Measurements from ENCODE around the gene B3GNT7. TPM values are rescaled to one million over a fixed set of nuclear protein-coding genes. Genes with fewer than 3 reads are reported as not detected.

B3GNT7 gene
- total and polyA plus RNA-seq, 4 donors, result 0.56 to 6.7 (median 3.8) TPM

DNA sequence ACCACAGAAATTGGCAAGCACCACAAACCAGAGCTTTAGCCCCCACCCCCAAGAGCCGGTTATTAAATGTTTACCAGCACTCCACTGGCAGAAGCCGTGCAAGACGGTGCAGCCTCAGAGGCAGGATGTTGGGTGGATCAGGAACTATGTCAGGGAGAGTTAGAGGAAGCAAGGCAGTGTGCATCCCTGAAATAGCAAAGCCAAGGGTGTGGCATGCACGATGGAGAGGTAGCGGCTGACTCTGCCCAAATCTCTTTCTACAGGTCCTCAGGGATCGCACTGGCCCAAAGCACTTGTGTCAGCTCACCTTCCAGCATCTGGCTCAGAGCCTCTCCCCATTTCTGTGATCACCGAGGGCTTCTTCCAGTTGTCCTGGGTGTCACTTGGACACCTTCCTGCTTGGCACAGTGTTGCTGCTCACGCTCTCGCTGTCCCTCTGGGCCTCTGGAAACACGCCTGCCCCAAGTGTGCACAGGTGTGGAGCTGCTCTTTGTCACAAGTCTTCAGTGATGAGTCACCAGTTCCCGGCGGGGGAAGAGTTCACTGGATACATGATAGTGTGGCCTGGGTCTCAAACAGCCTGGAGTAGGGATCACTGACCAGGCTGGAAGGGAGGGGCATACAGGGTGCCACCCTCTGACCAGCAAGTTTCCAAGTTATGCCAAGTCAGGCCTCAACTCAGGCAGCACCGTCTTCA lies 17.3 kb upstream of the B3GNT7 start:
- Histone ChIP-seq H3K4me1 (ENCODE audit: control insufficient read depth in 1 of 2, insufficient read depth in 2 of 2, low read length in 2 of 2) (no peaks in the 10 kb centered on the region), H3K4me3 (ENCODE audit: low read length in 2 of 2) (no peak overlapping the region), H3K9me3 (ENCODE audit: control insufficient read depth, low read length) (no peaks in the 10 kb centered on the region), H3K36me3 (ENCODE audit: control insufficient read depth in 1 of 2, insufficient read depth in 2 of 2, low read length in 1 of 2) (no peaks in the 10 kb centered on the region), H3K27ac (ENCODE audit: low read depth in 1 of 2, low read length in 2 of 2) (no peak overlapping the region), H3K27me3 (ENCODE audit: control insufficient read depth in 1 of 2, insufficient read depth in 2 of 2, low read length in 1 of 2) (no peaks in the 10 kb centered on the region)
- DNase-seq (no peak), ATAC-seq (ENCODE audit: low FRiP score) (no peak)
- WGBS, 2 donors, result 88 to 93% methylated on average over 13 of the region's 13 CpGs
- intact Hi-C loops (cut with DNase I), result no loop called here

GRCh38 chr2:231379266-231380215 lies 16.0 kb upstream of the B3GNT7 start:
- no peaks in the 10 kb centered on the region for H3K4me1 ChIP-seq (ENCODE audit: control insufficient read depth in 1 of 2, insufficient read depth in 2 of 2, low read length in 2 of 2)
- H3K4me3 ChIP-seq (ENCODE audit: low read length in 2 of 2), result no peak overlapping the region
- 91 to 93% methylated on average over 20 to 21 of the region's 21 CpGs for WGBS, 2 donors
- intact Hi-C loops (cut with DNase I), result no loop called here
- no peaks in the 10 kb centered on the region for H3K9me3 ChIP-seq (ENCODE audit: control insufficient read depth, low read length)
- H3K27me3 ChIP-seq (ENCODE audit: control insufficient read depth in 1 of 2, insufficient read depth in 2 of 2, low read length in 1 of 2), result no peaks in the 10 kb centered on the region
- no peak overlapping the region for H3K27ac ChIP-seq (ENCODE audit: low read depth in 1 of 2, low read length in 2 of 2)
- H3K36me3 ChIP-seq (ENCODE audit: control insufficient read depth in 1 of 2, insufficient read depth in 2 of 2, low read length in 1 of 2), result no peaks in the 10 kb centered on the region
- no peak for DNase-seq
- no peak for ATAC-seq (ENCODE audit: low FRiP score)

DNA sequence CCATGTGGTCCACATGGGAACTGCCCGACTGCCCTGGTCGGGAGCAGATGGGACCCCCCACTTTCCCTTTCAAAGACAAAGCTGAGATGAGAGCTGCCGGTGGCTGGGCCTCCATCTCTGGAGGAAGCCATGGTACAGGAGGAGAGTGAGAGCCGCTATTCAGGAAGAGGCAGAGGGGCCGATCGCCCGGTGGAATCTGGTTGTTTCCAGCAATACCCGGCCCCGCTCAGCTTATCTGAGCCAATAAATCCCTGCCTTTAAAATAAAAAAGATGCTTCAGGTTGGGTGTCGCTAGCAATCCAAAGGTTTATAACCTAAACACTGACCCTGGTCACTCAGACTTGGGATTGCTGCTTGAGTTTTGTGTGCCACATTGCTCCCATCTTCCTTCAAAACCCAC lies 15.2 kb upstream of the B3GNT7 start:
- no peaks in the 10 kb centered on the region for H3K9me3 ChIP-seq (ENCODE audit: control insufficient read depth, low read length)
- no peak overlapping the region for H3K4me3 ChIP-seq (ENCODE audit: low read length in 2 of 2)
- H3K36me3 ChIP-seq (ENCODE audit: control insufficient read depth in 1 of 2, insufficient read depth in 2 of 2, low read length in 1 of 2), result no peaks in the 10 kb centered on the region
- 93 to 94% methylated on average over 10 of the region's 10 CpGs for WGBS, 2 donors
- intact Hi-C loops (cut with DNase I), result no loop called here
- DNase-seq, result no peak
- no peaks in the 10 kb centered on the region for H3K4me1 ChIP-seq (ENCODE audit: control insufficient read depth in 1 of 2, insufficient read depth in 2 of 2, low read length in 2 of 2)
- no peak for ATAC-seq (ENCODE audit: low FRiP score)
- no peaks in the 10 kb centered on the region for H3K27me3 ChIP-seq (ENCODE audit: control insufficient read depth in 1 of 2, insufficient read depth in 2 of 2, low read length in 1 of 2)
- H3K27ac ChIP-seq (ENCODE audit: low read depth in 1 of 2, low read length in 2 of 2), result no peak overlapping the region

DNA sequence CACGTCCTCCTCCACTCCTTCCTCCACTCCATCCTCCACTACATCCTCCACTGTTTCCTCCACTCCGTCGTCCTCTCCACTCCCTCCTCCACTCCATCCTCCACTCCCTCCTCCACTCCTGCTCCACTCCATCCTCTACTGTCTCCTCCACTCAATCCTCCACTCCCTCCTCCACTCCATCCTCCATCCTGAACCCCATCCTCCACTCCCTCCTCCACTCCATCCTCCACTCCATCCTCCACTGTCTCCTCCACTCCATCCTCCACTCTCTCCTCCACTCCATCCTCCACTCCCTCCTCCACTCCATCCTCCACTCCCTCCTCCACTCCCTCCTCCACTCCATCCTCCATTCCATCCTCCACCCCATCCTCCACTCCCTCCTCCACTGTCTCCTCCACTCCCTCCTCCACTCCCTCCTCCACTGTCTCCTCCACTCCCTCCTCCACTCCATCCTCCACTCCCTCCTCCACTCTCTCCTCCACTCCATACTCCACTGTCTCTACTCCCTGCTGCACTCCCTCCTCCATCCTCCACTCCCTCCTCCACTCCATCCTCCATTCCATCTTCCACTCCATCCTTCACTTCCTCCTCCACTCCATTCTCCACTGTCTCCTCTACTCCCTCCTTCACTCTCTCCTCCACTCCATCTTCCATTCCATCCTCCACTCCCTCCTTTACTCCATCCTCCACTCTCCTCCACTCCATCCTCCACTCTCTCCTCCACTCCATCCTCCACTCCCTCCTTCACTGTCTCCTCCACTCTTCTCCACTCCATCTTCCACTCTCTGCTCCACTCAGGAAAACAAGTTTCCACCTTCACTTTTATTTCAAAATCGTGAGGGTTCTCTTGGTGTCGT lies 14.3 kb upstream of the B3GNT7 start:
- 93 to 97% methylated on average over 5 of the region's 5 CpGs for WGBS, 2 donors
- Histone ChIP-seq H3K36me3 (ENCODE audit: control insufficient read depth in 1 of 2, insufficient read depth in 2 of 2, low read length in 1 of 2) (no peaks in the 10 kb centered on the region), H3K4me1 (ENCODE audit: control insufficient read depth in 1 of 2, insufficient read depth in 2 of 2, low read length in 2 of 2) (no peaks in the 10 kb centered on the region), H3K9me3 (ENCODE audit: control insufficient read depth, low read length) (no peaks in the 10 kb centered on the region), H3K27me3 (ENCODE audit: control insufficient read depth in 1 of 2, insufficient read depth in 2 of 2, low read length in 1 of 2) (no peaks in the 10 kb centered on the region), H3K4me3 (ENCODE audit: low read length in 2 of 2) (no peak overlapping the region), H3K27ac (ENCODE audit: low read depth in 1 of 2, low read length in 2 of 2) (no peak overlapping the region)
- ATAC-seq (ENCODE audit: low FRiP score), result no peak
- no peak for DNase-seq
- intact Hi-C loops (cut with DNase I), result no loop called here

DNA sequence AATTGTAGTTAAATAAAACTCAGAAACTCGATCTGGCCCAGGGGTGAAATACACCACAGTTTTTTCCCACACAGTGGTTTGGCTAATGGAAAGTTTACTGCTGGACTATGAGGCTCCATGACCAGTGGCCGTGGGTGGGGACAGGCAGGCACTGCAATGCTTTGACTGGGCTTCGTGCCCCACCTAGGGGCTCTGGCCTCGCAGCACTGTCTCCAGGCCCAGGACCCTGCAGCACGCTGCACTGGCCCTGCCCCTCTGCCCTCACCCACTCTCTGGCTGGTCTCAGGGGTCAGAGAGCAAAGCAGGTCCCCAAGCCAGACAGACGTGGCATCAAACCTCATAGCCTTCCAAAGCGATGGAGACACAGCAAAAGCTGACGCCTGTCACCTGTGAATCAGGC lies 13.4 kb upstream of the B3GNT7 start:
- Histone ChIP-seq H3K27me3 (ENCODE audit: control insufficient read depth in 1 of 2, insufficient read depth in 2 of 2, low read length in 1 of 2) (no peaks in the 10 kb centered on the region), H3K36me3 (ENCODE audit: control insufficient read depth in 1 of 2, insufficient read depth in 2 of 2, low read length in 1 of 2) (no peaks in the 10 kb centered on the region), H3K4me1 (ENCODE audit: control insufficient read depth in 1 of 2, insufficient read depth in 2 of 2, low read length in 2 of 2) (no peaks in the 10 kb centered on the region), H3K27ac (ENCODE audit: low read depth in 1 of 2, low read length in 2 of 2) (no peak overlapping the region), H3K4me3 (ENCODE audit: low read length in 2 of 2) (no peak overlapping the region), H3K9me3 (ENCODE audit: control insufficient read depth, low read length) (no peaks in the 10 kb centered on the region)
- WGBS, 2 donors, result 91 to 94% methylated on average over 8 of the region's 8 CpGs
- no peak for ATAC-seq (ENCODE audit: low FRiP score)
- intact Hi-C loops (cut with DNase I), result no loop called here
- no peak for DNase-seq

- Histone ChIP-seq H3K36me3 (ENCODE audit: control insufficient read depth in 1 of 2, insufficient read depth in 2 of 2, low read length in 1 of 2) (no peaks in the 10 kb centered on the region), H3K27me3 (ENCODE audit: control insufficient read depth in 1 of 2, insufficient read depth in 2 of 2, low read length in 1 of 2) (no peaks in the 10 kb centered on the region), H3K9me3 (ENCODE audit: control insufficient read depth, low read length) (no peaks in the 10 kb centered on the region), H3K27ac (ENCODE audit: low read depth in 1 of 2, low read length in 2 of 2) (no peak overlapping the region), H3K4me1 (ENCODE audit: control insufficient read depth in 1 of 2, insufficient read depth in 2 of 2, low read length in 2 of 2) (no peaks in the 10 kb centered on the region), H3K4me3 (ENCODE audit: low read length in 2 of 2) (no peak overlapping the region)
- DNase-seq (no peak), ATAC-seq (ENCODE audit: low FRiP score) (no peak)
- intact Hi-C loops (cut with DNase I), result no loop called here
- WGBS, 2 donors, result 78 to 82% methylated on average over 15 of the region's 15 CpGs
Measured at GRCh38 chr2:231383416-231384108, 11.9 kb upstream of the B3GNT7 start.

DNA sequence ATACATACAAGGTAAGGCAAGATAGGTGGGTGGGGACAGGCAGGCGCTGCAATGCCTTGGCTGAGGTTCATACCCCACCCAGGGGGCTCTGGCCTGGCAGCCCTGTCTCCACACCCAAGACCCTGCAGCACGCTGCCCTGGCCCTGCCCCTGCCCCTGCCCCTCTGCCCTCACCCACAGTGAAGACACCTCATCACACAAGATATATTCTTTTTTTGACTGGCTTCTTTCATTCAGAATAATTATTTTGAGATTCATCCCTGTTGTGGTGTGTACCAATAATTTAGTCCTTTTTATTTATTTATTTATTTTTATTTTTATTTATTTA lies 11.4 kb upstream of the B3GNT7 start:
- no peak for ATAC-seq (ENCODE audit: low FRiP score)

DNA sequence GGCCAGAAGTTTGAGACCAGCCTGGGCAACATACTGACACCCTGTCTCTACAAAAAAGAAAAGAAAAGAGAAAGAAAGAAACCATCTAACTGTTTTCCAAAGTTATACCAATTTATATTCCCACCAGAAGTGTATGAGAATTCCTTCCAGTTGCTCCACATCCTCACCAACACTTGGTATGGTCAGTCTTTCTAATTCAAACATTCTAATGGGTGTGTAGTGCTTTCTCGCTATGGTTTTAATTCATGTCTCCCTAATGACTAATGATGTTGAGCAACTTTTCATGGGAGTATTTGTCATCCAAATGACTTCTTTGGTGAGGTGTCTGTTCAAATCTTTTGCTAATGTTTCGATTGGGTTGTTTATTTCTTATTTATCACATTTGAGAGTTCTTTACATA lies 10.5 kb upstream of the B3GNT7 start:
- WGBS, 2 donors, result 99 to 100% methylated on average over 2 of the region's 2 CpGs

More for the DNA sequence above, 11.4 kb upstream of the B3GNT7 start:
- intact Hi-C loops (cut with DNase I), result no loop called here
- Histone ChIP-seq H3K4me1 (ENCODE audit: control insufficient read depth in 1 of 2, insufficient read depth in 2 of 2, low read length in 2 of 2) (no peaks in the 10 kb centered on the region), H3K9me3 (ENCODE audit: control insufficient read depth, low read length) (no peaks in the 10 kb centered on the region), H3K36me3 (ENCODE audit: control insufficient read depth in 1 of 2, insufficient read depth in 2 of 2, low read length in 1 of 2) (no peaks in the 10 kb centered on the region), H3K27me3 (ENCODE audit: control insufficient read depth in 1 of 2, insufficient read depth in 2 of 2, low read length in 1 of 2) (no peaks in the 10 kb centered on the region), H3K27ac (ENCODE audit: low read depth in 1 of 2, low read length in 2 of 2) (no peak overlapping the region), H3K4me3 (ENCODE audit: low read length in 2 of 2) (no peak overlapping the region)
- DNase-seq, result no peak
- WGBS, 2 donors, result 89 to 97% methylated on average over 2 of the region's 2 CpGs

More for the DNA sequence above, 10.5 kb upstream of the B3GNT7 start:
- Histone ChIP-seq H3K27ac (ENCODE audit: low read depth in 1 of 2, low read length in 2 of 2) (no peak overlapping the region), H3K27me3 (ENCODE audit: control insufficient read depth in 1 of 2, insufficient read depth in 2 of 2, low read length in 1 of 2) (no peaks in the 10 kb centered on the region), H3K4me1 (ENCODE audit: control insufficient read depth in 1 of 2, insufficient read depth in 2 of 2, low read length in 2 of 2) (no peaks in the 10 kb centered on the region), H3K36me3 (ENCODE audit: control insufficient read depth in 1 of 2, insufficient read depth in 2 of 2, low read length in 1 of 2) (no peaks in the 10 kb centered on the region), H3K9me3 (ENCODE audit: control insufficient read depth, low read length) (no peaks in the 10 kb centered on the region), H3K4me3 (ENCODE audit: low read length in 2 of 2) (no peak overlapping the region)
- intact Hi-C loops (cut with DNase I), result no loop called here
- DNase-seq, result no peak
- ATAC-seq (ENCODE audit: low FRiP score), result no peak

All from aorta (tissue), 5 donors.